ENCODE results near the gene STAT2. TPM values are rescaled to one million over a fixed set of nuclear protein-coding genes. Genes with fewer than 3 reads are reported as not detected.
A peak's percentile ranks its signal among the peaks of the same experiment; 100 is the strongest.

The STAT2 gene
- total and polyA plus RNA-seq, 9 of the 15 experiments (the other 6 are each of a cell fraction or from before 2014, with no cell fraction given) = 15.5 to 46.9 (median 40.1) TPM

DNA sequence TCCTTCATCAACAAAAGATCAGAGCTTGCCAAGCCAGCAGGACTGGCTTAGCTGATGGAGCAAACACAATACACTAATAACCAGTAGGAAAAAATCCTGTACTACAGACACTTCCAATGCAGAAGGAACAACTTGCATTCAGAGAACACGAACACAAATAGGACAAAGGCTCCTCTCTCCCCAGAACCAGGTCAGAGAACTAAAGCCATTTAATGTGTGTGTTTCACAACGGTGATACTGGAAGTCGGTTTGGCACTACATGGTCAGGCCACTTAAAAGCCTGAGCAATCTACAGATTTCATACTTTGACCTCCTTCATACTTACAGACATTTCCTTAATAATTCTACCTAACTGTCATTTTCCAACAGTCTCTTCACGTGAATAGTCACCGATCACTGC is 66.1 kb downstream of the STAT2 start:
- intact Hi-C loops (cut with micrococcal nuclease) = no loop called here
- H3K4me1 ChIP-seq (replicated peaks in 1 of 2; ENCODE audit: control insufficient read depth in 2 of 2, insufficient read depth in 2 of 2, low read length in 2 of 2) = peaks cover 7 to 19% of the 10 kb centered on the region in 2 experiments; a peak in 4 of 5 replicates
- TF ChIP-seq RBBP5 (IDR thresholded peaks at IDR 0.05; ENCODE audit: borderline replicate concordance, insufficient read depth, low read length, poor library complexity, severe bottlenecking) (no peak), FOXA3 (CRISPR knock-in tag; conservative IDR thresholded peaks at IDR 0.05 in 1 of 2, IDR thresholded peaks at IDR 0.05 in 1 of 2) (no peak), SMAD2 (IDR thresholded peaks at IDR 0.05; ENCODE audit: low read depth, low read length) (no peak), ZNF507 (tag; conservative IDR thresholded peaks at IDR 0.05) (no peak), GTF2A2 (tag; IDR thresholded peaks at IDR 0.05) (no peak), JUN (IDR thresholded peaks at IDR 0.05; ENCODE audit: borderline replicate concordance, low read depth, low read length) (no peak), JUN (CRISPR knock-in tag; IDR thresholded peaks at IDR 0.05; ENCODE audit: borderline replicate concordance) (no peak), RBM22 (IDR thresholded peaks at IDR 0.05; ENCODE audit: low read depth, low read length, poor library complexity, severe bottlenecking) (no peak), GABPB2 (CRISPR knock-in tag; conservative IDR thresholded peaks at IDR 0.05) (no peak), PPARD (CRISPR knock-in tag; IDR thresholded peaks at IDR 0.05) (no peak), PHTF2 (CRISPR knock-in tag; IDR thresholded peaks at IDR 0.05) (no peak)

More for the DNA sequence above, 66.1 kb downstream of the STAT2 start:
- Histone ChIP-seq H3K9me3 (replicated peaks; ENCODE audit: control insufficient read depth, insufficient read depth, low read depth, low read length) (no peaks in the 10 kb centered on the region), H3K9me1 (ENCODE audit: control insufficient read depth, insufficient read depth, low read length) (no peaks in the 10 kb centered on the region), H3K4me3 (no peak overlapping the region), H2AFZ (ENCODE audit: low read depth, low read length) (no peak overlapping the region), H3K36me3 (ENCODE audit: control insufficient read depth, insufficient read depth, low read length) (peaks cover 83% of the 10 kb centered on the region), H3K9ac (ENCODE audit: insufficient read depth in 1 of 2, low read depth in 2 of 2, low read length in 2 of 2) (peak overlapping the region in 1 of 2 experiments; percentile 32; a peak in 1 of 4 replicates), H4K20me1 (replicated peaks; ENCODE audit: control insufficient read depth, insufficient read depth, low read length) (peaks cover 9% of the 10 kb centered on the region; the same call in 1 of the 2 replicates), H3K79me2 (ENCODE audit: control insufficient read depth, insufficient read depth, low read length) (peaks cover 95% of the 10 kb centered on the region), H3K27me3 (ENCODE audit: control insufficient read depth in 2 of 2, insufficient read depth in 2 of 2, low read length in 2 of 2) (no peaks in the 10 kb centered on the region), H3K27ac (ENCODE audit: extremely low read depth, low read depth, low read length) (no peak overlapping the region), H3K4me2 (ENCODE audit: insufficient read depth, low read length) (no peak overlapping the region)
- no TSS peak for BruUV-seq (replicated peaks)
- FAIRE-seq = no peak
- WGBS (ENCODE audit: insufficient coverage, low coverage, missing lambda C conversion rate) = 74% methylated on average over 5 of the region's 5 CpGs
- DNase-seq (ENCODE audit: extremely low read depth in 1 of 4, low spot score in 3 of 4) = no peak
- CTCF ChIA-PET (ENCODE audit: low intra/inter-chr PET ratio) = no interaction called here
- POLR2A ChIA-PET = interaction anchor here (0.7 to 1.8 kb wide), 2 partner anchors 9 to 58 kb away, joined by 3 to 10 read pairs; no protein-coding TSS in a partner anchor
- in situ Hi-C loops (cut with MboI) = no loop called here
- no peak for ATAC-seq

Small RNAs within 50 kb of the gene (small RNA-seq; reads per million reads assigned to genes)
- not detected for gene RNU7-40P

Other genes with a start within 250 kb of the STAT2 start
Only the 7 nearest of the 21 such genes appear.
- gene COQ10A, start 93.2 kb downstream of the STAT2 start, total RNA-seq (2014; rRNA removed) = 11.3 and 14.3 TPM in 2 replicates
- gene COQ10A, start 93.2 kb downstream of the STAT2 start, total RNA-seq (2014; rRNA removed; fragmentation: Illumina TruSeq; extraction: Trizol) = 11.4 and 12.0 TPM in 2 replicates
- 10.0 and 11.0 TPM in 2 replicates for gene COQ10A, start 93.2 kb downstream of the STAT2 start, total RNA-seq (2015; rRNA removed; fragmentation: Illumina TruSeq; extraction: Trizol)
- 12.7 and 14.2 TPM in 2 replicates for gene COQ10A, start 93.2 kb downstream of the STAT2 start, total RNA-seq (2021)
- 26.4 and 31.2 TPM in 2 replicates for gene COQ10A, start 93.2 kb downstream of the STAT2 start, polyA plus RNA-seq (2011; rRNA removed)
- 16.3 and 19.3 TPM in 2 replicates for gene COQ10A, start 93.2 kb downstream of the STAT2 start, polyA plus RNA-seq (2014; fragmentation: Illumina TruSeq; extraction: Trizol)
- gene COQ10A, start 93.2 kb downstream of the STAT2 start, polyA plus RNA-seq (2014; fragmentation: Nextera tagmentation; extraction: Ambion mirVana) = 1 to 10 TPM; 3.1 to 5.7 TPM
- gene COQ10A, start 93.2 kb downstream of the STAT2 start, polyA plus RNA-seq (2014; rRNA removed) = 21.1 and 23.6 TPM in 2 replicates
- gene CS, start 59.8 kb downstream of the STAT2 start, total RNA-seq (2014; rRNA removed) = 103 and 130 TPM in 2 replicates
- 149 and 156 TPM in 2 replicates for gene CS, start 59.8 kb downstream of the STAT2 start, total RNA-seq (2014; rRNA removed; fragmentation: Illumina TruSeq; extraction: Trizol)
- gene CS, start 59.8 kb downstream of the STAT2 start, total RNA-seq (2015; rRNA removed; fragmentation: Illumina TruSeq; extraction: Trizol) = 164 and 168 TPM in 2 replicates
- gene CS, start 59.8 kb downstream of the STAT2 start, total RNA-seq (2021) = 365 and 375 TPM in 2 replicates
- 107 and 183 TPM in 2 replicates for gene CS, start 59.8 kb downstream of the STAT2 start, polyA plus RNA-seq (2011; rRNA removed)
- 301 and 390 TPM in 2 replicates for gene CS, start 59.8 kb downstream of the STAT2 start, polyA plus RNA-seq (2014; fragmentation: Illumina TruSeq; extraction: Trizol)
- 100 to 1,000 TPM in 1 of 2 experiments, 10 to 100 TPM in 1; 99.9 to 239 TPM for gene CS, start 59.8 kb downstream of the STAT2 start, polyA plus RNA-seq (2014; fragmentation: Nextera tagmentation; extraction: Ambion mirVana)
- 109 and 122 TPM in 2 replicates for gene CS, start 59.8 kb downstream of the STAT2 start, polyA plus RNA-seq (2014; rRNA removed)
- 92.1 and 99.8 TPM in 2 replicates for gene CNPY2, start 44.1 kb downstream of the STAT2 start, total RNA-seq (2014; rRNA removed)
- 147 and 150 TPM in 2 replicates for gene CNPY2, start 44.1 kb downstream of the STAT2 start, total RNA-seq (2014; rRNA removed; fragmentation: Illumina TruSeq; extraction: Trizol)
- gene CNPY2, start 44.1 kb downstream of the STAT2 start, total RNA-seq (2015; rRNA removed; fragmentation: Illumina TruSeq; extraction: Trizol) = 134 and 138 TPM in 2 replicates
- gene CNPY2, start 44.1 kb downstream of the STAT2 start, total RNA-seq (2021) = 126 and 135 TPM in 2 replicates
- 181 and 190 TPM in 2 replicates for gene CNPY2, start 44.1 kb downstream of the STAT2 start, polyA plus RNA-seq (2011; rRNA removed)
- 139 and 142 TPM in 2 replicates for gene CNPY2, start 44.1 kb downstream of the STAT2 start, polyA plus RNA-seq (2014; fragmentation: Illumina TruSeq; extraction: Trizol)
- 10 to 100 TPM; 33.8 to 45.0 TPM for gene CNPY2, start 44.1 kb downstream of the STAT2 start, polyA plus RNA-seq (2014; fragmentation: Nextera tagmentation; extraction: Ambion mirVana)
- gene CNPY2, start 44.1 kb downstream of the STAT2 start, polyA plus RNA-seq (2014; rRNA removed) = 163 and 169 TPM in 2 replicates
- gene PAN2, start 26.1 kb downstream of the STAT2 start, total RNA-seq (2014; rRNA removed) = 25.0 and 25.6 TPM in 2 replicates
- gene PAN2, start 26.1 kb downstream of the STAT2 start, total RNA-seq (2014; rRNA removed; fragmentation: Illumina TruSeq; extraction: Trizol) = 25.9 and 26.0 TPM in 2 replicates
- gene PAN2, start 26.1 kb downstream of the STAT2 start, total RNA-seq (2015; rRNA removed; fragmentation: Illumina TruSeq; extraction: Trizol) = 21.6 and 21.7 TPM in 2 replicates
- gene PAN2, start 26.1 kb downstream of the STAT2 start, total RNA-seq (2021) = 40.2 and 51.4 TPM in 2 replicates
- gene PAN2, start 26.1 kb downstream of the STAT2 start, polyA plus RNA-seq (2011; rRNA removed) = 66.1 and 134 TPM in 2 replicates
- gene PAN2, start 26.1 kb downstream of the STAT2 start, polyA plus RNA-seq (2014; fragmentation: Illumina TruSeq; extraction: Trizol) = 29.1 and 35.3 TPM in 2 replicates
- gene PAN2, start 26.1 kb downstream of the STAT2 start, polyA plus RNA-seq (2014; fragmentation: Nextera tagmentation; extraction: Ambion mirVana) = 10 to 100 TPM; 15.0 to 23.9 TPM
- gene PAN2, start 26.1 kb downstream of the STAT2 start, polyA plus RNA-seq (2014; rRNA removed) = 39.4 and 65.2 TPM in 2 replicates
- 7.8 and 8.9 TPM in 2 replicates for gene IL23A, start 21.2 kb downstream of the STAT2 start, total RNA-seq (2014; rRNA removed)
- 9.0 and 9.1 TPM in 2 replicates for gene IL23A, start 21.2 kb downstream of the STAT2 start, total RNA-seq (2014; rRNA removed; fragmentation: Illumina TruSeq; extraction: Trizol)
- 9.1 TPM in 2 replicates for gene IL23A, start 21.2 kb downstream of the STAT2 start, total RNA-seq (2015; rRNA removed; fragmentation: Illumina TruSeq; extraction: Trizol)
- 9.6 and 12.5 TPM in 2 replicates for gene IL23A, start 21.2 kb downstream of the STAT2 start, total RNA-seq (2021)
- 4.4 and 21.6 TPM in 2 replicates for gene IL23A, start 21.2 kb downstream of the STAT2 start, polyA plus RNA-seq (2011; rRNA removed)
- 20.1 and 22.5 TPM in 2 replicates for gene IL23A, start 21.2 kb downstream of the STAT2 start, polyA plus RNA-seq (2014; fragmentation: Illumina TruSeq; extraction: Trizol)
- gene IL23A, start 21.2 kb downstream of the STAT2 start, polyA plus RNA-seq (2014; fragmentation: Nextera tagmentation; extraction: Ambion mirVana) = 10 to 100 TPM; 36.7 to 37.2 TPM
- 21.3 and 29.3 TPM in 2 replicates for gene IL23A, start 21.2 kb downstream of the STAT2 start, polyA plus RNA-seq (2014; rRNA removed)
- gene APOF, start 2.8 kb upstream of the STAT2 start, total RNA-seq (2014; rRNA removed) = 0.09 TPM in 1 of 2 replicates, not detected in the other
- not detected in 2 replicates for gene APOF, start 2.8 kb upstream of the STAT2 start, total RNA-seq (2014; rRNA removed; fragmentation: Illumina TruSeq; extraction: Trizol)
- gene APOF, start 2.8 kb upstream of the STAT2 start, total RNA-seq (2015; rRNA removed; fragmentation: Illumina TruSeq; extraction: Trizol) = not detected in 2 replicates
- gene APOF, start 2.8 kb upstream of the STAT2 start, total RNA-seq (2021) = 0.09 TPM in 1 of 2 replicates, not detected in the other
- not detected in 2 replicates for gene APOF, start 2.8 kb upstream of the STAT2 start, polyA plus RNA-seq (2011; rRNA removed)
- gene APOF, start 2.8 kb upstream of the STAT2 start, polyA plus RNA-seq (2014; fragmentation: Illumina TruSeq; extraction: Trizol) = not detected in 2 replicates
- under 1 TPM; 0.14 to 0.15 TPM for gene APOF, start 2.8 kb upstream of the STAT2 start, polyA plus RNA-seq (2014; fragmentation: Nextera tagmentation; extraction: Ambion mirVana)
- gene APOF, start 2.8 kb upstream of the STAT2 start, polyA plus RNA-seq (2014; rRNA removed) = not detected in 2 replicates
- gene TIMELESS, start 89.3 kb upstream of the STAT2 start, total RNA-seq (2014; rRNA removed) = 49.8 and 52.2 TPM in 2 replicates
- 27.8 and 29.7 TPM in 2 replicates for gene TIMELESS, start 89.3 kb upstream of the STAT2 start, total RNA-seq (2014; rRNA removed; fragmentation: Illumina TruSeq; extraction: Trizol)
- 32.4 and 35.8 TPM in 2 replicates for gene TIMELESS, start 89.3 kb upstream of the STAT2 start, total RNA-seq (2015; rRNA removed; fragmentation: Illumina TruSeq; extraction: Trizol)
- 53.5 and 59.2 TPM in 2 replicates for gene TIMELESS, start 89.3 kb upstream of the STAT2 start, total RNA-seq (2021)
- 14.9 and 16.7 TPM in 2 replicates for gene TIMELESS, start 89.3 kb upstream of the STAT2 start, polyA plus RNA-seq (2011; rRNA removed)
- gene TIMELESS, start 89.3 kb upstream of the STAT2 start, polyA plus RNA-seq (2014; fragmentation: Illumina TruSeq; extraction: Trizol) = 54.4 and 58.1 TPM in 2 replicates
- gene TIMELESS, start 89.3 kb upstream of the STAT2 start, polyA plus RNA-seq (2014; fragmentation: Nextera tagmentation; extraction: Ambion mirVana) = 10 to 100 TPM; 11.9 to 17.8 TPM
- 43.5 and 49.1 TPM in 2 replicates for gene TIMELESS, start 89.3 kb upstream of the STAT2 start, polyA plus RNA-seq (2014; rRNA removed)

All from K562 (cell line).